ENCODE results near the gene CARS1. TPM values are rescaled to one million over a fixed set of nuclear protein-coding genes. Genes with fewer than 3 reads are reported as not detected.

The CARS1 gene
- total RNA-seq, 2 experiments from 2014 or later, result 94.7 to 97.5 TPM

DNA sequence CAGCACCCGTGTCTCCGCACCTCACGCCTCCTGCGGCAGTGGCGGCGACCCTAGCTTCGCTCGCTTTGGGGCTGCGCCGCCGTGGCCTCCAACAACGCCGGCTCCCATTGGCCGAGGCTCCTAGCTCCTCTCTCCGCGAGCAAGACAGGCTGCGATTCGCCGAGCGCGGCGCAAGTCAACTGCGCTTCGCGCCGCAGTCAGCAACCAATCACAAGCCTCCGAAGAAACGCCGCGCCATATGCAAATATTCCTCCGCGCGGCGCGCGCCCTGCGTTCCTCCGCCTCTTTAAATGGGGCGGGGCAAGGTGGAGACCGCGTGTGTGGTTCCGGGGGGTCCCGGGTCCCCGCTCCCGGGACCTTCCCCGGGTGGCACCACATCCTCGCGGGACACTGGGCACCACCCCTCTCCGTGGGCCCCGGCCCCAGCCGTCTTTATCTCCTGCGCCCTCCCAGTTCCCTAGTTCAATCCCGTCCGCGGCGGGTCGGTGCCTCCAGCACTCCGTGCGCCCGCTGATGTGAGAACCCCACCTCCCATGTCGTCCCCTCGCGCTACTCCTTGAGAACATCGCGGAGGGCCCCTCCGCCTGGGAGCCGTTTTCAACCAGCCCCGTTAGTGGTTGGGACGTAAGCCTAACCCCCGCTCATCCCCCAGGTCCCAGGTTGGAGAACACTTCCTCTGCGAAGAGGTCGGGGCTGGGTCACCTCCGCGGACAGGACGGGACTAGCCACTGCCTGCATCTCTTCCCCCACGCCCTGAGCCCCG is 64.8 kb downstream of the CARS1 start, which contains the start of gene NAP1L4:
TSS of gene NAP1L4 (minus strand) at position 96 of the 763 bp plus-strand sequence. CDS start 13,109 bp downstream, outside the sequence.
- H3K4me3 Mint-ChIP-seq, result peak within 1 kb of the TSS; percentile 99
- CTCF ChIA-PET, result interaction anchor here (0.6 to 2.7 kb wide), 6 partner anchors 11 to 99 kb away, joined by 3 to 6 read pairs (median 4); no protein-coding TSS in a partner anchor
- DNase-seq, result peak; percentile 98
- H3K27me3 Mint-ChIP-seq, result no peaks in the 10 kb centered on the region
- peak within 1 kb of the TSS; percentile 100 for H3K27ac Mint-ChIP-seq
- peaks cover 33% of the 10 kb centered on the region for H3K36me3 Mint-ChIP-seq
- peaks cover 28% of the 10 kb centered on the region for H3K4me1 Mint-ChIP-seq (ENCODE audit: low read depth)
- no peaks in the 10 kb centered on the region for H3K9me3 Mint-ChIP-seq
- POLR2A ChIA-PET, result interaction anchor here (0.6 to 4.8 kb wide), 9 partner anchors 12 to 387 kb away, joined by 3 to 53 read pairs (median 4); partner anchors contain the start of gene ZNF195
- intact Hi-C loops (cut with micrococcal nuclease), result loop anchor here (2.0 kb wide), 1 partner anchor 386 kb away; the partner anchor contains the start of gene ZNF195

DNA sequence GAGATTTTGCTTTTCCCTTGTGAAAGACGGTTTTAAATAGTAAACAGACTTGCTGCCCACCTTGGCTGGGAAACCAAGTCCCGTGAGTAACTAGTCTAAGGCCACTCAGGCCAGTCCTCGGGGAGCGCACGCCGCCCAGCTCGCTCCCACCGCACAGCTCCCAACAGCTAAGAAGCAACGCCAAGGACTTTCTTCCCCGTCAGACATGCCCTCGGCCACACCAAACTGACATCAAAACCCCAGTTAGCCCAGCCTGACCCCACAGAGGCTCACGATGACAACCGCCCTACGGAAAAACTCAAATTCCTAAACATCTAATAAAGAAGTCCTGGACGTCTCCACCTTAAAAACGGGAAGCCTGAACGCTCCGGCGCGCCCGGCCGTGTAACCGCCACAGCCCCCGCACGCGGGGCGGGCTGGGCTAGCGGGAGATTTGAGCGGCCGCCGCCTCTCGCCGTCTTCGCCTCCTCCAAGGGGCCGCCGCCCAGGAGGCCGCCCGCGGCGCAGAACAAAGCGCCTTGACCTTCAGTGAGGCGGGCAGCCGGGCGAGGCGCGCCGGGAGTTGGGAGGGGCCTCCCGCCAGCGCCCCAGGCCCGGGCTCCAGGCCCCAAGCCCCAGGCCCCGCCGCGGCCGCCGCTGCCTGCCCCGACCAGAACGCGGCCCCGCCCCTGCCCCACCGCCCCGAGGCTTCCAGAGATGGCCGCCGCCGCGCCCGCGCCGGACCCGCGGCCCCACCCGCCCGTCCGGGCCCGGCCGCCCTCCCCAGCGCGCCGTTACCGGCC is 65.6 kb downstream of the CARS1 start:
- H3K27me3 Mint-ChIP-seq, result no peaks in the 10 kb centered on the region
- H3K4me1 Mint-ChIP-seq (ENCODE audit: low read depth), result peaks cover 34% of the 10 kb centered on the region
- ChIA-PET POLR2A (interaction anchor here (0.6 to 4.8 kb wide), 10 partner anchors 11 to 387 kb away, joined by 3 to 53 read pairs (median 4); partner anchors contain the start of gene ZNF195), CTCF (interaction anchor here (0.9 to 1.3 kb wide), 3 partner anchors 17 to 100 kb away, joined by 4 to 6 read pairs (median 4); no protein-coding TSS in a partner anchor)
- H3K9me3 Mint-ChIP-seq, result no peaks in the 10 kb centered on the region
- H3K27ac Mint-ChIP-seq, result peak overlapping the region; percentile 100
- peak overlapping the region; percentile 99 for H3K4me3 Mint-ChIP-seq
- intact Hi-C loops (cut with micrococcal nuclease), result loop anchor here (2.0 kb wide), 3 partner anchors 65 to 431 kb away; partner anchors contain the start of genes CARS1 and ZNF195
- peaks cover 38% of the 10 kb centered on the region for H3K36me3 Mint-ChIP-seq
- DNase-seq, result peak; percentile 64

DNA sequence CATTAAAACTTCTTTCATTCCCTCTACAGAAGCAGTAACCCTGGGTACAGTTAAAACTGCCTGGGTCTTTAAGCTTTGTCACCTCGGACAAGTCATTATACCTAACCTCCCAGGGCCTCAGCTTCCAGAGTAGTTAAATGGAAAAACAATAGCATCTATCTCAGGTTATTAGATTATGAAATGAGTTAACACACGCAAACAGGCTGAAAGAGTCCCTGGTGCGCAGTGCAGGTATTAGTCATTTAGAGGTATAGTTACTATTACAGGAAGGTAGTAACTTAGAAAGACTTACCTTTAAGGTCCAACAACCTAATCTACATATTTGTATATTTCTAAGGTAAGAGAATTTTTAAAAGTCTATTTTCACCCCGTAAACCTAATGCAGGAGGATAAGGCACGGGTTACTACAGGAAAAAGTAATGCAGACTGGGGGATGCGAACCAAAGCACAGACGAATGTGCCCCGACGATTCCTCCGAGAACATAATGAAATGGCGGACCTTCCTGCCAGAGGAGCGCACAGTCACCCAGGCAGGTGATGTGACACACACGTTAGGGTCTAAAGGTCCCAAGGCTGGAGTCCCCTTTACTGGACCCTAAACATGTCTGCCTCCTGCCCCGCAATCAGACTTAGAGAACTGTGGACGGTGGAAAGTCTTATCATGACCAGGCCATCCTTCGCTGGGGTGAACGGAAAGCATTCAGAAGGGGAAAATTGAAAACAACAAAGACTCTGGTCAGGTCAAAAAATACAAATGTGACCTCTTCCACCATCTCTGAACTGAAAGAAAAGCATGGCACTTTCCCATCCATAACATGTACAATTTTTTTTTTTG is 66.4 kb downstream of the CARS1 start:
- CTCF ChIA-PET, result interaction anchor here (0.9 to 2.8 kb wide), 5 partner anchors 15 to 101 kb away, joined by 4 to 24 read pairs (median 7); no protein-coding TSS in a partner anchor
- POLR2A ChIA-PET, result interaction anchor here (0.6 to 4.8 kb wide), 12 partner anchors 11 to 588 kb away, joined by 3 to 53 read pairs (median 6); partner anchors contain the start of genes PHLDA2 and ZNF195
- Mint-ChIP-seq H3K36me3 (peaks cover 38% of the 10 kb centered on the region), H3K27ac (peak overlapping the region; percentile 100), H3K27me3 (no peaks in the 10 kb centered on the region), H3K4me3 (peak overlapping the region; percentile 99), H3K4me1 (ENCODE audit: low read depth) (peaks cover 38% of the 10 kb centered on the region), H3K9me3 (no peaks in the 10 kb centered on the region)
- intact Hi-C loops (cut with micrococcal nuclease), result loop anchor here (1.0 to 2.0 kb wide), 4 partner anchors 16 to 432 kb away; partner anchors contain the start of gene CARS1
- DNase-seq, result peak; percentile 72

DNA sequence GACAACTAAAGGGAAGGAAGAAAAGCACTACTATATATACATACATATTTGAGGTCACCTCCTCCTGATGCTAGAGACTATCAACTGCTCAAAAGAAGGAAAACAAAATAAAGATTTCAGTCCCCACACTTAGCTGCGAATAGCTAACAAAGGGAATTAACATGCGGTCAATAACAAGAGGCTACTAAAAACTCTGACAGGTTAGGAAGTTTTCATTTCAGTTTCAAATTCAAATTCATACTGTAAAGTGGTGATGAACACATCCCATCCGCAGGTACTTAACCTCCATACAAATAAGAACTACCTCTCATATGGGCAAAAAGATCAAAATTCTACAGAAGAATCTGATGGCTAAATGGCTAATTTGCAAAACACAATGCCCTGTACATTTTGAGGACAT is 67.7 kb downstream of the CARS1 start:
- ChIA-PET POLR2A (interaction anchor here (0.8 to 4.8 kb wide), 12 partner anchors 9 to 97 kb away, joined by 3 to 53 read pairs (median 5); partner anchors contain the start of genes CARS1 and PHLDA2), CTCF (interaction anchor here (0.9 to 2.8 kb wide), 8 partner anchors 9 to 102 kb away, joined by 3 to 24 read pairs (median 6); no protein-coding TSS in a partner anchor)
- peak overlapping the region; percentile 100 for H3K27ac Mint-ChIP-seq
- peaks cover 39% of the 10 kb centered on the region for H3K36me3 Mint-ChIP-seq
- peaks cover 46% of the 10 kb centered on the region for H3K4me1 Mint-ChIP-seq (ENCODE audit: low read depth)
- DNase-seq, result no peak
- intact Hi-C loops (cut with micrococcal nuclease), result loop anchor here (2.0 kb wide), 3 partner anchors 39 to 807 kb away; partner anchors contain the start of gene NUP98
- H3K4me3 Mint-ChIP-seq, result peak overlapping the region; percentile 99
- no peaks in the 10 kb centered on the region for H3K9me3 Mint-ChIP-seq
- no peaks in the 10 kb centered on the region for H3K27me3 Mint-ChIP-seq

DNA sequence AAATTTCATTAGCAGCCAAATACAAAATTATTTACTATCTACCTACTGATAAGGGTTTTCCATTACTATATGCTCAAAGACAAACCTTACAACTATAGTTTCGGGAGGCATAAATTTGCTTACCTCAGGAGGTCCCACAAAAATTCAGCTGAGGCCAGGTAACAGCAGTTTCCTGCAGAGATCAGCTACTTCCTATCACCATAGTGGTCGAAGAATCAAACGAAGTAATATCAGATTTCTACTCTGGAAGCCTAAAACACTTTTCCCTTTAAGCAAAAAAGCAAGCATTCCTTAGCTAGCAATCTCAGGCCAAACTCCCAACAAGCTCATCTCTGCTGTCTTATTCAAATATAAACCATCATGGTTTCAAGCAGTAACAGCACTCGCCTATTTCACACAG is 68.2 kb downstream of the CARS1 start:
- H3K4me3 Mint-ChIP-seq, result peak overlapping the region; percentile 99
- peak overlapping the region; percentile 100 for H3K27ac Mint-ChIP-seq
- DNase-seq, result no peak
- peaks cover 51% of the 10 kb centered on the region for H3K4me1 Mint-ChIP-seq (ENCODE audit: low read depth)
- no peaks in the 10 kb centered on the region for H3K27me3 Mint-ChIP-seq
- H3K36me3 Mint-ChIP-seq, result peaks cover 41% of the 10 kb centered on the region
- H3K9me3 Mint-ChIP-seq, result no peaks in the 10 kb centered on the region
- CTCF ChIA-PET, result interaction anchor here (0.6 to 2.8 kb wide), 9 partner anchors 8 to 388 kb away, joined by 3 to 24 read pairs (median 5); no protein-coding TSS in a partner anchor
- intact Hi-C loops (cut with micrococcal nuclease), result loop anchor here (2.0 kb wide), 3 partner anchors 38 to 808 kb away; partner anchors contain the start of gene NUP98
- POLR2A ChIA-PET, result interaction anchor here (0.8 to 4.8 kb wide), 9 partner anchors 8 to 97 kb away, joined by 3 to 53 read pairs (median 5); partner anchors contain the start of genes CARS1 and PHLDA2

DNA sequence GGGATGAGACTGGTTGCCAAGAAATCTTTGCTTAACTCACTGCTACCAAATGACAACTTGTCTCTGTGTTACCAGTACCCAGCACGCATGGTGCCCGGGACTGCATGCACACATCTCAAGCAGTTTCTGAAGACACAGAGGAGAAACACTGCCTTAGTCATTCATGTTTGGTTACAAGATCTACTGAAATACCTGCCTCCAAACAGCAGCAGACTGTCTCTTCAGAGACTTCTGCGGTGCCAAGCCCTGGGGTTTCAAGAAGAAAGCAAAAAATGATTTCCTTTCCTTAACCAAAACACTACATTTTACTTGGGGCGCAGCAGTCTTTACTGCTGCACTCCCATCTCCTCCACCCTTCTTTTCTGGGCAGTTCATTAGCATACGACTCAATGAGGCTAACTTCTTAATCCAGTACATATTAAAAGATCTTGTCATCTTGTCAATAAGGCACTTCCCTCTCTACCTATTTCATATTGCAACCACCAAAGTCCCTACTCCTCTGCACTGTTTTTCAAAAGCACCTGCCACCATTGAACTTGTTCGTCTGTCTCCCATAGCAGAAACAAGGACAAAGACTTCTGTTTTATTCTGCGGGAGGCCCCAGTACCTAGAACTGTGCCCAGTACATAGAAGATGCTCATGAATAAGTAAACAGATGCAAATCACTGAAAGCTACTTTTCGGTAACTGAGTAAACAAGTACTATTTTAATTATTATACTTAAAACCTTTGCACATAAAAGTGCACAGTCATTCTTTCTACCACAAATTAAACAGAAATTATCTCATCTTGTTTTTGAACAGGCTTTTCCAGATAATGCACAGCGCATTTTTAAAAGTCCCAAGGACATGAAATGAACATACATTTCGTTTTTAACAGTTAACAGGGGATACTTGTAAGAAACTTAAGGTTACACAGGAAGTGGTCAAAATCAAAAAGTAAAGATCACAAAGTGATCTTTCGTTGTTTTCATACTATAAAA is 69.1 kb downstream of the CARS1 start:
- peaks cover 46% of the 10 kb centered on the region for H3K36me3 Mint-ChIP-seq
- peaks cover 59% of the 10 kb centered on the region for H3K4me1 Mint-ChIP-seq (ENCODE audit: low read depth)
- CTCF ChIA-PET, result interaction anchor here (0.6 to 2.8 kb wide), 7 partner anchors 8 to 388 kb away, joined by 3 to 24 read pairs (median 4); no protein-coding TSS in a partner anchor
- POLR2A ChIA-PET, result interaction anchor here (1.2 to 4.8 kb wide), 6 partner anchors 13 to 96 kb away, joined by 3 to 53 read pairs (median 9); partner anchors contain the start of genes CARS1 and PHLDA2
- H3K4me3 Mint-ChIP-seq, result peak overlapping the region; percentile 99
- H3K27me3 Mint-ChIP-seq, result no peaks in the 10 kb centered on the region
- peak overlapping the region; percentile 100 for H3K27ac Mint-ChIP-seq
- intact Hi-C loops (cut with micrococcal nuclease), result loop anchor here (2.0 kb wide), 3 partner anchors 37 to 809 kb away; partner anchors contain the start of gene NUP98
- peak; percentile 71 for DNase-seq
- H3K9me3 Mint-ChIP-seq, result no peaks in the 10 kb centered on the region

DNA sequence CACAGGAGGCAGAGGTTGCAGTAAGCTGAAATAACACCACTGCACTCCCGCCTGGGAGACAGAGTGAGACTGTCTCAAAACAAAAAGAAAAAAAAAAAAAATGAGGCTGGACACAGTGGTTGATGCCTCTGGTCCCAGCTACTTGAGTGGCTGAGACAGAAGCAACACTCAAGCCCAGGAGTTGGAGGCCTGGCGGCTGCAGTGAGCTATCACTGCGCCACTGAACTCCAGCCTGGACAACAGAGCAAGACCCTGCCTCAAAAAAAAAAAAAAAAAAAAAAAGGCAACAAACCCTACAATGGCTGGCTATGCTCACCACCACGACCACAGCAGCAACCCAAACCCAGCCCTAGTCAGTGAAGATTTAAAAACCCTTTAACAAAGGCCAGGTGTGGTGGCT is 73.3 kb downstream of the CARS1 start:
- Mint-ChIP-seq H3K4me1 (ENCODE audit: low read depth) (peaks cover 63% of the 10 kb centered on the region), H3K4me3 (no peak overlapping the region), H3K9me3 (no peaks in the 10 kb centered on the region), H3K36me3 (peaks cover 26% of the 10 kb centered on the region), H3K27me3 (no peaks in the 10 kb centered on the region), H3K27ac (peak overlapping the region; percentile 67)
- intact Hi-C loops (cut with micrococcal nuclease), result no loop called here
- ChIA-PET POLR2A (interaction anchor here (0.6 kb wide), 1 partner anchor 22 kb away, joined by 3 read pairs; no protein-coding TSS in a partner anchor), CTCF (interaction anchor here (0.8 kb wide), 1 partner anchor 9 kb away, joined by 3 read pairs; no protein-coding TSS in a partner anchor)
- no peak for DNase-seq

DNA sequence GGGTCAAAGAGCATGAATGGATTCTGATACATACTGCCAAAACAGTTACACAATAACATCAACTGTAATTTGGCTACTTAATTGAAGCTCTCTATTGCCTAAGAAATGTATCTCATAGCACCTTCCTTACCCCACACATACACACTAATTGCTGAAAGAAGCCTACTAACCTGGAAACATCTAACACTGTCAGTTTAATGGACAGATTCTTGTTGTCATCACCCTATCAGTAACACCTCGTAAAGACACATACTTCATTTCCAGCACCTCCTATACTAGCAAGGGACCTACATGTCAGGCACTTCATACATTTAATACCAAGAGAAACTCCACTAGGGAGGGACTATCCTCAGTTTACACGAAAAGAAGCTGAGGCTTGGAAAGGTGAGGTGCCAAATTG is 75.0 kb downstream of the CARS1 start:
- no peak for DNase-seq
- POLR2A ChIA-PET, result interaction anchor here (0.7 kb wide), 1 partner anchor 15 kb away, joined by 4 read pairs; no protein-coding TSS in a partner anchor
- no peaks in the 10 kb centered on the region for H3K9me3 Mint-ChIP-seq
- H3K4me3 Mint-ChIP-seq, result no peak overlapping the region
- intact Hi-C loops (cut with micrococcal nuclease), result no loop called here
- CTCF ChIA-PET, result no interaction called here
- no peaks in the 10 kb centered on the region for H3K27me3 Mint-ChIP-seq
- peaks cover 30% of the 10 kb centered on the region for H3K36me3 Mint-ChIP-seq
- peaks cover 57% of the 10 kb centered on the region for H3K4me1 Mint-ChIP-seq (ENCODE audit: low read depth)
- no peak overlapping the region for H3K27ac Mint-ChIP-seq

DNA sequence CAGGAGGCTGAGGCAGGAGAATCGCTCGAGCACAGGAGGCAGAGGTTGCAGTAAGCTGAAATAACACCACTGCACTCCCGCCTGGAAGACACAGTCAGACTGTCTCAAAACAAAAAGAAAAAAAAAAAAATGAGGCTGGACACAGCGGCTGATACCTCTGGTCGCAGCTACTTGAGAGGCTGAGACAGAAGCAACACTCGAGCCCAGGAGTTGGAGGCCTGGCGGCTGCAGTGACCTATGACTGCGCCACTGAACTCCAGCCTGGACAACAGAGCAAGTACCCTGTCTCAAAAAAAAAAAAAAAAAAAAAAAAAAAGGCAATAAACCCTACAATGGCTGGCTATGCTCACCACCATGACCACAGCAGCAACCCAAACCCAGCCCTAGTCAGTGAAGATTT is 76.1 kb downstream of the CARS1 start:
- H3K4me3 Mint-ChIP-seq, result no peak overlapping the region
- H3K27ac Mint-ChIP-seq, result no peak overlapping the region
- peaks cover 33% of the 10 kb centered on the region for H3K36me3 Mint-ChIP-seq
- POLR2A ChIA-PET, result interaction anchor here (1.0 to 1.1 kb wide), 3 partner anchors 8 to 11 kb away, joined by 3 read pairs; partner anchors contain the start of gene NAP1L4
- H3K4me1 Mint-ChIP-seq (ENCODE audit: low read depth), result peaks cover 50% of the 10 kb centered on the region
- CTCF ChIA-PET, result interaction anchor here (0.6 to 1.0 kb wide), 3 partner anchors 8 to 943 kb away, joined by 3 read pairs; partner anchors contain the start of gene NAP1L4
- intact Hi-C loops (cut with micrococcal nuclease), result no loop called here
- H3K27me3 Mint-ChIP-seq, result no peaks in the 10 kb centered on the region
- no peak for DNase-seq
- no peaks in the 10 kb centered on the region for H3K9me3 Mint-ChIP-seq
